Measurements from ENCODE around the gene TACR1.

The TACR1 gene

DNA sequence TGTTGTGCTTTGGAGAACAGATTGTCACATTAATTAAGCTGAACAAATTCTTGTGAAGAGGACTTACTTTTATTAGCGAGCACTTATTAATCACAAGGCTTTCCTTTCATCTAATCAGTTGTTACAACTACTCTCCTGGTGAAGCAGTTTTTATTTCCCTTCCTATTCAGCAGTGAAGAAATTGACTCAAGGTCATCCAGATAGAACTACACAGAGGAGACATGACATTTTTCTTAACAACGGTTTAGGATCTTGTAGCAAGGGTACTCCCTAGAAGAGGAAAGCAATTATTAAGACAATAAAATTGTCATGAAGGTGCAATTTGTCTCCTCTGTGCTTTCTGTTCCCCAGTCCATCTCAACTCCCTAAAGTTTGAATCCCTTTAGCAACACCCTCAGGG, 179.5 kb downstream of the TACR1 start:
- DNase-seq (ENCODE audit: low read depth) = no peak

- no peak for DNase-seq (ENCODE audit: low read depth)
Measured at GRCh38 chr2:75018162-75018561, 181.2 kb downstream of the TACR1 start.

GRCh38 chr2:75012080-75012479, 187.2 kb downstream of the TACR1 start:
- no peak for DNase-seq (ENCODE audit: low read depth)

- no peak for DNase-seq (ENCODE audit: low read depth)
Measured at GRCh38 chr2:75010571-75010970, 188.7 kb downstream of the TACR1 start.

DNA sequence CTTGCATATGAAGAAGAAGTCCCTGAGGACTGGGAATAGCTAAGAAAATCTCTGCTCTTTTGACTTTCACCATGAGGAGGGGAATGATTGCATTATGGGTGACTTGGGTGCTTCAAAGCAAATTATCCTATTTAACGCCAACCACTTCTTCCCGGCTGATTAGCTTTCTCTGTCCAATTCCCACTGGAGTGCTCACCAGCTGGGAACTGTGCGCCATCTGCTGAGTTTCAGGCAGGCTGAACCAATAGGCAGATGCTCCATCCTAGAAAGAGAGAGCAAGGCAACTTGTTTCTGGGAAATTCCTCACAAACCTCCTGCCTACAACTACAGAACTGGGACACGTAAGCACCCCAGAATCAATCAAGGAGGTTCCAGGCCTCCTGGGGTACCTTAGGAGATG, 191.5 kb downstream of the TACR1 start:
- DNase-seq (ENCODE audit: low read depth) = no peak

- DNase-seq (ENCODE audit: low read depth) = no peak
Measured at GRCh38 chr2:75007061-75007460, 192.3 kb downstream of the TACR1 start.

GRCh38 chr2:75006041-75006440, 193.3 kb downstream of the TACR1 start:
- DNase-seq (ENCODE audit: low read depth) = no peak

- DNase-seq (ENCODE audit: low read depth) = no peak
Measured at GRCh38 chr2:75003773-75004172, 195.5 kb downstream of the TACR1 start.

DNA sequence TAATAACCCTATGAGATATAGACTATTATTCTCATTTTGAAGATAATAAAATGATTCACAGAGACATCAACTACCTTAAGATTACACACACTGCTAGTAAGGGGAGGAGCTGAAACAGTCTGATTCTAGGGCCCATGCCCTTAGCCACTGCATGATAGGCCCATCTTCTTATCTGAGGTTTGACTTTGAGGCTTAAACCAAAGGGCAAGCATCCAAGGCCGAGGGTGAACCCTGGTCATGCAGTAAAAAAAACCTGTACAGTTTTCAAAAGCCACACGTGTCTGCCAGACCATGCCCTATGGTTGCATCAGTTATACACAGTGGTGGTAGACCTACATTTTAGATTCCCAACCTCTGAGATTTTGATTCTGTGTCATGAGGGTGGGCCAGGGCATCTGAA, 196.0 kb downstream of the TACR1 start:
- no peak for DNase-seq (ENCODE audit: low read depth)

GRCh38 chr2:75002007-75002406, 197.3 kb downstream of the TACR1 start:
- no peak for DNase-seq (ENCODE audit: low read depth)

- no peak for DNase-seq (ENCODE audit: low read depth)
Measured at GRCh38 chr2:74999468-74999867, 199.9 kb downstream of the TACR1 start.

Measured in non-pigmented ciliary epithelial cell (primary cell).